ENCODE results near the gene NAA35.

The NAA35 gene

DNA sequence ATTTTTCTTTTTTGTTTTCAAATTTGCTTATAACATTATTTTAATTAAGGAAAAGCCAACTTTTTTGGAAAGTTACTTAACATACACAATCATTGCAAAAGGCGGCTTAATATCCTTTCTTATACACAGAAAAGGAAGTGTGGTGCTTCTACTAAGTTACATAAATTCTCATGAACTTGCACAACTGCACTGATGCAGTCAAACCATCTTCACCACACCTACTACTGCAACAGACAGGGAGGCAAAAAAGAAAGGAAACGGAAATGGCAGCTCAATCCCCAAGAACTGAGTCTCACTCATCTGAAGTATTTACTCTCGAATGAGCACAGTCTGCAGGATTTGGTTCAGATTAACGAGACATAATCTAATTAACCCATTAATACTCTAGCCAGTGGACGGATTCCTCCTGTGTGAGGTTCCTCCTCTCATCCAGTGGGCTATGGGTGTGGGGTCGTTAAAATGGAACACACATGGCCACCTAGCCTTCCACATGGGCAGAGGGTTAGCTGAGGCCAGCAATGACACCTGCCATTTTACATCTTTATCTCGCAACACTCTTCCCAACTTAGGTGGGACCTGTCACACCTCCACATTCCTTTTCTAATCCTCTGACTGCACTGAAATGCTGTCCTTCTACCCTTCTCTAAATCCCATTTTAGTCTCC lies 128.4 kb downstream of the NAA35 start:
- no peak for DNase-seq
